Transverse colon (tissue), 4 donors: ENCODE measurements around the gene MRPL14. TPM values are rescaled to one million over a fixed set of nuclear protein-coding genes. Genes with fewer than 3 reads are reported as not detected.

Source experiments
- DNase-seq: peaks from one replicate; pipeline ENCODE4 v3.0.0-alpha.2; 2019
- H3K27ac ChIP-seq, 4 donors: fragments of 200-600 bp; sonication (generic); 2 replicates each; pipeline ENCODE4 v1.5.1; 2016 to 2018; ENCODE audit warnings: inconsistent platforms in 4 of 4
- H3K27me3 ChIP-seq: fragments of 200-600 bp; sonication (generic); 2 replicates; pipeline ENCODE4 v1.5.1; 2017; ENCODE audit warnings: inconsistent platforms
- H3K36me3 ChIP-seq, 4 donors: fragments of 200-600 bp; sonication (generic); 2 replicates each; pipeline ENCODE4 v1.5.1; 2017 to 2019; ENCODE audit warnings: inconsistent platforms in 4 of 4
- H3K4me1 ChIP-seq, 4 donors: fragments of 200-600 bp; sonication (generic); 2 replicates each; pipeline ENCODE4 v1.5.1; 2017 to 2020; ENCODE audit warnings: inconsistent platforms in 4 of 4
- H3K4me3 ChIP-seq, 4 donors: fragments of 200-600 bp; sonication (generic); 1 replicate in 1 of 4; 2 replicates in 3 of 4; pipeline versions ENCODE4 v1.5.1 to v1.6.1; 2017 to 2019; ENCODE audit warnings: inconsistent platforms in 4 of 4
- H3K9me3 ChIP-seq, 2 donors: fragments of 200-600 bp; sonication (generic); 2 replicates each; pipeline ENCODE4 v1.5.1; 2017 to 2019; ENCODE audit warnings: inconsistent platforms in 2 of 2
- EP300 ChIP-seq: sonication (generic); formaldehyde crosslinking; IDR thresholded peaks from one replicate; pipeline ENCODE4 v1.6.1; 2017; ENCODE audit warnings: antibody characterized with exemption, low read depth
- POLR2A ChIP-seq: fragments of 450-650 bp; IDR thresholded peaks from one replicate; pipeline ENCODE4 v1.6.1; 2016; ENCODE audit warnings: antibody characterized with exemption, mild to moderate bottlenecking, moderate library complexity
- POLR2AphosphoS5 ChIP-seq, 3 donors: sonication (generic); formaldehyde crosslinking; IDR thresholded peaks; one replicate each; pipeline ENCODE4 v1.6.1; 2016; ENCODE audit warnings: antibody characterized with exemption in 3 of 3
- WGBS, 2 donors: methylation state at CpG; one replicate each; pipeline ENCODE4 v1.1.5; 2018; ENCODE audit warnings: low coverage in 1 of 2; 5-methylcytosine and 5-hydroxymethylcytosine counted together
- in situ Hi-C, 4 donors: fragments of 200-750 bp; cut with MboI; loops; one replicate each; pipeline versions ENCODE4 v1.15.0 to v1.15.1; 2017; ENCODE audit warnings: low sequenced_read_pairs in 3 of 4, low pct_ligation_motif_present in 1 of 4, low pct_unique_long_range_greater_than_20kb in 1 of 4
- intact Hi-C: fragments of 100-400 bp; cut with DNase I; formaldehyde crosslinking; loops from one replicate; pipeline ENCODE4 v1.15.1; 2023; ENCODE audit warnings: low total_unique reads
- total RNA-seq, 4 donors: library from RNA; depleted of rRNA; stranded (reverse); fragments of >200 nt; gene quantifications; one replicate each; pipeline ENCODE4 v1.1.0, GENCODE V29; 2016
- TF ChIP-seq, protein P1 (sequence below), 5 experiments: fragments of 200-600 bp in 3 of 5; fragments of 450-650 bp in 2 of 5; sonication (generic) in 3 of 5; IDR thresholded peaks; 1 replicate in 2 of 5; 2 replicates in 3 of 5; pipeline ENCODE4 v1.5.1; 2016 to 2017; ENCODE audit warnings: antibody characterized with exemption in 5 of 5, inconsistent platforms in 3 of 5, mild to moderate bottlenecking in 2 of 5, moderate library complexity in 1 of 5

Gene MRPL14
- 10 to 100 TPM; 15.5 to 54.6 (median 45.9) TPM for total RNA-seq

- in situ Hi-C loops: no loop called here
- Histone ChIP-seq H3K4me1 (peaks cover 28 to 63% (median 58%) of the 10 kb centered on the region in 4 donors), H3K27me3 (no peaks in the 10 kb centered on the region), H3K36me3 (no peaks in the 10 kb centered on the region), H3K27ac (peak within 1 kb of the TSS; percentile 92 to 98 (median 95)), H3K4me3 (peak within 1 kb of the TSS; percentile 86 to 98 (median 94)), H3K9me3 (no peaks in the 10 kb centered on the region)
- 1% methylated on average over 21 of the region's 80 CpGs; no CpG with 5 or more reads in 1 of the 2 donors for WGBS, 2 donors
- intact Hi-C loops: no loop called here
- DNase-seq: peak; percentile 91
- TF ChIP-seq POLR2AphosphoS5 (IDR thresholded peaks at IDR 0.05) (peak; percentile 89 to 93 (median 91)), EP300 (no peak), POLR2A (peak; percentile 74)
- TF ChIP-seq, protein P1, sequence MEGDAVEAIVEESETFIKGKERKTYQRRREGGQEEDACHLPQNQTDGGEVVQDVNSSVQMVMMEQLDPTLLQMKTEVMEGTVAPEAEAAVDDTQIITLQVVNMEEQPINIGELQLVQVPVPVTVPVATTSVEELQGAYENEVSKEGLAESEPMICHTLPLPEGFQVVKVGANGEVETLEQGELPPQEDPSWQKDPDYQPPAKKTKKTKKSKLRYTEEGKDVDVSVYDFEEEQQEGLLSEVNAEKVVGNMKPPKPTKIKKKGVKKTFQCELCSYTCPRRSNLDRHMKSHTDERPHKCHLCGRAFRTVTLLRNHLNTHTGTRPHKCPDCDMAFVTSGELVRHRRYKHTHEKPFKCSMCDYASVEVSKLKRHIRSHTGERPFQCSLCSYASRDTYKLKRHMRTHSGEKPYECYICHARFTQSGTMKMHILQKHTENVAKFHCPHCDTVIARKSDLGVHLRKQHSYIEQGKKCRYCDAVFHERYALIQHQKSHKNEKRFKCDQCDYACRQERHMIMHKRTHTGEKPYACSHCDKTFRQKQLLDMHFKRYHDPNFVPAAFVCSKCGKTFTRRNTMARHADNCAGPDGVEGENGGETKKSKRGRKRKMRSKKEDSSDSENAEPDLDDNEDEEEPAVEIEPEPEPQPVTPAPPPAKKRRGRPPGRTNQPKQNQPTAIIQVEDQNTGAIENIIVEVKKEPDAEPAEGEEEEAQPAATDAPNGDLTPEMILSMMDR (IDR thresholded peaks at IDR 0.05): no peak
These were observed at the start of gene MRPL14, which contains the start of gene TMEM63B for GRCh38 chr6:44127186-44128019. MRPL14 (minus strand) TSS chr6:44127452; CDS start chr6:44116611, 10,841 bp downstream. TMEM63B (plus strand) TSS chr6:44127554; CDS start chr6:44134585, 7,031 bp downstream.

DNA sequence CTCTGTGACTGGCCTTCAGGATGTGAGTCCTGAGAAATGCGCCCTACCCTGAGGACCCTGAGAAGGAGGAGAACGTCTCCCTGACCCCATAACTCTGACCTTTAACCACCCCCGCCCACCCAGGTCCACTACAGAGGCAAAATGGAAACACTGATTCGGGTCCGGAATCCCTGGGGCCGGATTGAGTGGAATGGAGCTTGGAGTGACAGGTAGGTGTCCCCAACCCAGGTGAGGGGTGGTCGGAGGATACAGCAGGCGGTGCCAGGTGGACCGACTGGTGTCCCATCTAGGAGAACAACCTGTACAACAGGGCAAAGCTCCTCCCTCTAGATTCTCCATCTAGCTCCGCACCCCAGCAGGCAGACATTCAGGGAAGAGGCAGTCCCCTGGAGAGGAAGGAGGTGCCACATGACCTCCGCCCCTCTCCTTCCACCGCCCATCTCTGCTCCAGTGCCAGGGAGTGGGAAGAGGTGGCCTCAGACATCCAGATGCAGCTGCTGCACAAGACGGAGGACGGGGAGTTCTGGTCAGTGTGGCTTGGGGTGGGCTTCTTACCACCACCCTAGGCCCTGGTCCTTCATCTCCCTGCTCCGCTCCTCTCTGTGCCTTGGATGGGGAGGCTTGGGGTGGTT is 49.0 kb upstream of the MRPL14 start:
- Histone ChIP-seq H3K9me3 (no peaks in the 10 kb centered on the region), H3K27me3 (no peaks in the 10 kb centered on the region), H3K27ac (no peak overlapping the region), H3K4me3 (no peak overlapping the region), H3K36me3 (no peaks in the 10 kb centered on the region), H3K4me1 (peaks cover 0 to 3% (median 0%) of the 10 kb centered on the region in 4 donors)
- DNase-seq: no peak
- intact Hi-C loops: no loop called here
- 81 to 84% methylated on average over 8 to 14 of the region's 15 CpGs for WGBS, 2 donors
- in situ Hi-C loops: loop anchor here in 1 of 4 donors (10.0 kb wide), 1 partner anchor 59 kb away; no protein-coding TSS in a partner anchor
- no peak for TF ChIP-seq EP300
- TF ChIP-seq, protein P1 (IDR thresholded peaks at IDR 0.05): no peak
- no peak for TF ChIP-seq POLR2A
- TF ChIP-seq POLR2AphosphoS5 (IDR thresholded peaks at IDR 0.05): no peak

DNA sequence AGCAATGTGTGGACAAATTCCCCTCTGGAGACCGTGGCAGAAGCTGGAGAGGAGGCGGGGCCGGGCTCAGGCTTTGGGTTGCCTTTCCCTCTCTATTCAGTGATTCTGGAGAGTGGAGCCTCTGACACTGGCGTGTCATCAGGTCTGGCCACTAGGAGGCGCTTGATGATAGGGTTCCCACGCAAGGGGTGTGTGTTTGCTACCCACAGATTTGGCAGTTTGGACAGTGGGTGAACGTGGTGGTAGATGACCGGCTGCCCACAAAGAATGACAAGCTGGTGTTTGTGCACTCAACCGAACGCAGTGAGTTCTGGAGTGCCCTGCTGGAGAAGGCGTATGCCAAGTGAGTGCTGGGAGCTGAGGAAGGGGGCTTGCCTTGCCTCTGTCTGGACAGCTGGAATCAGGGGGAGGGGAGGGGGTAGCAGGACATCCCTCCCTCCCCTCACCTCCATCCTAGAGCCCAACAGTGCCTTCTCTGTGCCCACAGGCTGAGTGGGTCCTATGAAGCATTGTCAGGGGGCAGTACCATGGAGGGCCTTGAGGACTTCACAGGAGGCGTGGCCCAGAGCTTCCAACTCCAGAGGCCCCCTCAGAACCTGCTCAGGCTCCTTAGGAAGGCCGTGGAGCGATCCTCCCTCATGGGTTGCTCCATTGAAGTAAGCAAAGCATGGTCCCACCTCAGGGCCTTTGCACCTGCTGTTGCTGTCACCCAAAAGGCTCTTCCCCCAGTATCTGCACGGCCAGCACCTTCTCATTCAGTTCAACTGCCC is 45.7 kb upstream of the MRPL14 start:
- H3K4me1 ChIP-seq: peaks cover 3 to 18% (median 10%) of the 10 kb centered on the region in 4 donors
- in situ Hi-C loops (loop anchor here in 2 of 4 donors (10.0 to 25.0 kb wide), 2 partner anchors 62 to 164 kb away; partner anchors contain the start of gene SPATS1 (in 2 of the 2)), intact Hi-C loops (loop anchor here (5.0 kb wide), 1 partner anchor 64 kb away; no protein-coding TSS in a partner anchor)
- no peaks in the 10 kb centered on the region for H3K27me3 ChIP-seq
- no peak overlapping the region for H3K27ac ChIP-seq
- peak; percentile 87 for DNase-seq
- no peak for TF ChIP-seq POLR2AphosphoS5 (IDR thresholded peaks at IDR 0.05)
- TF ChIP-seq, protein P1 (IDR thresholded peaks at IDR 0.05): peak; percentile 86 to 91 (median 89)
- 23 to 71% methylated on average over 1 to 15 of the region's 15 CpGs for WGBS, 2 donors
- H3K4me3 ChIP-seq: no peak overlapping the region
- no peaks in the 10 kb centered on the region for H3K36me3 ChIP-seq
- no peaks in the 10 kb centered on the region for H3K9me3 ChIP-seq
